Measurements from ENCODE around the gene CCSER1.

GRCh38 chr4:91070736-91071135 is 943.5 kb downstream of the CCSER1 start:
- TF ChIP-seq POLR2A (IDR thresholded peaks at IDR 0.05; ENCODE audit: low read depth, low read length) (no peak), POLR2AphosphoS5 (IDR thresholded peaks at IDR 0.05; ENCODE audit: low read depth, low read length) (no peak)
